PC-3 (cell line): ENCODE measurements around the gene ABHD2. TPM values are rescaled to one million over a fixed set of nuclear protein-coding genes. Genes with fewer than 3 reads are reported as not detected.

ENCODE experiments used
- ATAC-seq: fragments of 200-7000 bp; cut with Tn5 transposase; 2 replicates; pipeline ENCODE4 v1.9.1; 2020; ENCODE audit warnings: mild to moderate bottlenecking, moderate library complexity
- BruUV-seq: library from RNA; stranded (reverse); fragments of 400-500 nt; replicated peaks from 2 replicates; lab custom pipeline; 2021; lab: Mats Ljungman, UMichigan
- CTCF ChIA-PET: fragments of 300-600 bp; sonication (Branson Sonifier 250); formaldehyde crosslinking; loops from one replicate; lab custom pipeline; 2022; ENCODE audit warnings: antibody characterized with exemption; lab: Charles Lee
- POLR2A ChIA-PET: fragments of 300-600 bp; sonication (Branson Sonifier 250); formaldehyde crosslinking; loops from one replicate; lab custom pipeline; 2022; ENCODE audit warnings: antibody characterized with exemption; ENCODE audit not compliant: unreplicated experiment; lab: Charles Lee
- DNase-seq: peaks from one replicate; pipeline ENCODE4 v3.0.0-alpha.2; 2015
- H2AFZ ChIP-seq: fragments of 300-600 bp; sonication (generic); 2 replicates; pipeline ENCODE4 v1.6.0; 2016; ENCODE audit warnings: antibody characterized with exemption, low read length
- H3F3A ChIP-seq: fragments of 300-600 bp; sonication (generic); one replicate; pipeline ENCODE4 v1.6.0; 2017; ENCODE audit warnings: antibody characterized with exemption, low read length, control low read depth, mild to moderate bottlenecking; ENCODE audit not compliant: unreplicated experiment
- H3K27ac ChIP-seq: fragments of 300-600 bp; sonication (generic); 2 replicates; pipeline ENCODE4 v1.5.1; 2016; ENCODE audit warnings: mild to moderate bottlenecking, low read length
- H3K27me3 ChIP-seq: fragments of 300-600 bp; sonication (generic); 2 replicates; pipeline ENCODE4 v1.6.1; 2016; ENCODE audit warnings: low read length, mixed read lengths
- H3K36me3 ChIP-seq: fragments of 300-600 bp; sonication (generic); 2 replicates; pipeline ENCODE4 v1.6.1; 2016; ENCODE audit warnings: low read depth, mixed run types, low read length, mixed read lengths
- H3K4me1 ChIP-seq: fragments of 300-600 bp; sonication (generic); 2 replicates; pipeline ENCODE4 v1.5.1; 2016; ENCODE audit warnings: low read length; ENCODE audit not compliant: insufficient read depth
- H3K4me2 ChIP-seq: fragments of 300-600 bp; sonication (generic); 2 replicates; pipeline ENCODE4 v1.6.0; 2016; ENCODE audit warnings: low read length
- H3K4me3 ChIP-seq: fragments of 300-600 bp; sonication (generic); 2 replicates; pipeline ENCODE4 v1.5.1; 2016; ENCODE audit warnings: mild to moderate bottlenecking, low read length, mixed read lengths
- H3K79me2 ChIP-seq: fragments of 300-600 bp; sonication (generic); 2 replicates; pipeline ENCODE4 v1.6.1; 2017; ENCODE audit warnings: low read length, mixed read lengths
- H3K9ac ChIP-seq: fragments of 300-600 bp; sonication (generic); 2 replicates; pipeline ENCODE4 v1.6.0; 2016; ENCODE audit warnings: mild to moderate bottlenecking, low read length
- H3K9me2 ChIP-seq: fragments of 300-600 bp; sonication (generic); replicated peaks from 2 replicates; pipeline ENCODE4 v1.6.1; 2016; ENCODE audit warnings: mixed run types, low read length, mixed read lengths
- H3K9me3 ChIP-seq: fragments of 300-600 bp; sonication (generic); 2 replicates; pipeline ENCODE4 v1.6.1; 2016; ENCODE audit warnings: low read length, mixed read lengths
- H4K20me1 ChIP-seq: fragments of 300-600 bp; sonication (generic); 2 replicates; pipeline ENCODE4 v1.6.1; 2016; ENCODE audit warnings: low read length, mixed read lengths
- CTCF ChIP-seq: fragments of 300-600 bp; sonication (generic); conservative IDR thresholded peaks from 2 replicates; pipeline ENCODE4 v1.5.1; 2017; ENCODE audit warnings: antibody characterized with exemption, low read depth, mild to moderate bottlenecking, low read length
- EZH2 ChIP-seq: fragments of 300-600 bp; sonication (generic); IDR thresholded peaks from one replicate; pipeline ENCODE4 v1.6.1; 2017; ENCODE audit warnings: antibody characterized with exemption, mild to moderate bottlenecking, low read length; ENCODE audit not compliant: unreplicated experiment
- EZH2phosphoT487 ChIP-seq: fragments of 300-600 bp; sonication (generic); IDR thresholded peaks from 2 replicates; pipeline ENCODE4 v1.6.1; 2018; ENCODE audit warnings: mild to moderate bottlenecking, antibody characterized with exemption, low read length, borderline replicate concordance
- intact Hi-C: fragments of 100-400 bp; cut with micrococcal nuclease; formaldehyde crosslinking; loops from 2 replicates; pipeline ENCODE4 v1.9.0; 2023
- total RNA-seq: library from RNA; depleted of rRNA; stranded (reverse); fragments of >200 nt; gene quantifications from 2 replicates; pipeline ENCODE4 v1.2.3, GENCODE V29; 2014

The ABHD2 gene
- total RNA-seq, 1 experiment from 2014 or later, result 34.0 TPM

GRCh38 chr15:89172921-89173320 lies 84.7 kb downstream of the ABHD2 start:
- Histone ChIP-seq H3F3A (peaks cover 5% of the 10 kb centered on the region), H3K79me2 (no peaks in the 10 kb centered on the region), H3K9me2 (no peaks in the 10 kb centered on the region), H3K4me1 (peaks cover 14% of the 10 kb centered on the region), H3K36me3 (no peaks in the 10 kb centered on the region), H3K27ac (no peak overlapping the region), H4K20me1 (no peaks in the 10 kb centered on the region), H3K4me2 (no peak overlapping the region), H3K4me3 (no peak overlapping the region), H3K9me3 (no peaks in the 10 kb centered on the region), H3K27me3 (no peaks in the 10 kb centered on the region), H2AFZ (no peak overlapping the region), H3K9ac (no peak overlapping the region)
- intact Hi-C loops, result loop anchor here (10.0 kb wide), 1 partner anchor 268 kb away; no protein-coding TSS in a partner anchor
- no TSS peak for BruUV-seq
- TF ChIP-seq CTCF, result no peak
- ChIA-PET POLR2A (no interaction called here), CTCF (interaction anchor here (0.6 kb wide), 1 partner anchor 133 kb away, joined by 4 read pairs; no protein-coding TSS in a partner anchor)
- DNase-seq (no peak), ATAC-seq (no peak)

- no peak overlapping the region for H3K4me3 ChIP-seq
- H3K79me2 ChIP-seq, result no peaks in the 10 kb centered on the region
- no peaks in the 10 kb centered on the region for H4K20me1 ChIP-seq
- ChIA-PET POLR2A (no interaction called here), CTCF (no interaction called here)
- BruUV-seq, result no TSS peak
- H3K27me3 ChIP-seq, result no peaks in the 10 kb centered on the region
- H3K4me2 ChIP-seq, result no peak overlapping the region
- H3F3A ChIP-seq, result no peaks in the 10 kb centered on the region
- TF ChIP-seq EZH2phosphoT487 (no peak), CTCF (no peak), EZH2 (no peak)
- H3K4me1 ChIP-seq, result no peaks in the 10 kb centered on the region
- H3K36me3 ChIP-seq, result no peaks in the 10 kb centered on the region
- no peak overlapping the region for H3K27ac ChIP-seq
- no peak overlapping the region for H3K9ac ChIP-seq
- H3K9me2 ChIP-seq, result no peaks in the 10 kb centered on the region
- H2AFZ ChIP-seq, result no peak overlapping the region
- H3K9me3 ChIP-seq, result no peaks in the 10 kb centered on the region
- DNase-seq (no peak), ATAC-seq (no peak)
- intact Hi-C loops, result loop anchor here (10.0 kb wide), 1 partner anchor 270 kb away; no protein-coding TSS in a partner anchor
These were observed 86.2 kb downstream of the ABHD2 start for GRCh38 chr15:89174476-89174875.

- Histone ChIP-seq H3K9me2 (no peaks in the 10 kb centered on the region), H3F3A (no peaks in the 10 kb centered on the region), H3K27me3 (no peaks in the 10 kb centered on the region), H3K36me3 (no peaks in the 10 kb centered on the region), H3K4me2 (no peak overlapping the region), H3K79me2 (no peaks in the 10 kb centered on the region), H3K27ac (no peak overlapping the region), H4K20me1 (no peaks in the 10 kb centered on the region), H2AFZ (no peak overlapping the region), H3K4me1 (no peaks in the 10 kb centered on the region), H3K9me3 (no peaks in the 10 kb centered on the region), H3K4me3 (no peak overlapping the region), H3K9ac (no peak overlapping the region)
- TF ChIP-seq CTCF (no peak), EZH2phosphoT487 (no peak), EZH2 (no peak)
- DNase-seq (no peak), ATAC-seq (no peak)
- CTCF ChIA-PET, result no interaction called here
- no TSS peak for BruUV-seq
- intact Hi-C loops, result loop anchor here (10.0 kb wide), 1 partner anchor 271 kb away; no protein-coding TSS in a partner anchor
- POLR2A ChIA-PET, result no interaction called here
These were observed 87.4 kb downstream of the ABHD2 start for GRCh38 chr15:89175617-89176191.
